Ascending aorta (tissue), 2 donors: Measurements from ENCODE around the gene LAMA2. TPM values are rescaled to one million over a fixed set of nuclear protein-coding genes. Genes with fewer than 3 reads are reported as not detected.

Experiments
- DNase-seq, 2 donors: peaks; one replicate each; pipeline ENCODE4 v3.0.0-alpha.2; 2019; ENCODE audit warnings: low spot score in 2 of 2
- H3K27ac ChIP-seq, 2 donors: fragments of 200-600 bp; sonication (generic); one replicate each; pipeline ENCODE4 v1.5.1; 2016 to 2017; ENCODE audit warnings: mild to moderate bottlenecking in 1 of 2
- H3K27me3 ChIP-seq: fragments of 200-600 bp; sonication (generic); one replicate; pipeline ENCODE4 v1.5.1; 2017
- H3K36me3 ChIP-seq, 2 donors: fragments of 200-600 bp; sonication (generic); one replicate each; pipeline ENCODE4 v1.5.1; 2016
- H3K4me1 ChIP-seq, 2 donors: fragments of 200-600 bp; sonication (generic); one replicate each; pipeline ENCODE4 v1.5.1; 2016 to 2017; ENCODE audit warnings: mild to moderate bottlenecking in 1 of 2
- H3K4me3 ChIP-seq, 2 donors: fragments of 200-600 bp; sonication (generic); one replicate each; pipeline ENCODE4 v1.5.1; 2016 to 2017; ENCODE audit warnings: mild to moderate bottlenecking in 1 of 2
- H3K9me3 ChIP-seq, 2 donors: fragments of 200-600 bp; sonication (generic); one replicate each; pipeline ENCODE4 v1.5.1; 2016
- CTCF ChIP-seq, 3 experiments: fragments of 200-600 bp in 2 of 3; fragments of 450-650 bp in 1 of 3; sonication (generic) in 2 of 3; IDR thresholded peaks; one replicate each; pipeline ENCODE4 v1.5.1; 2016 to 2019; ENCODE audit warnings: antibody characterized with exemption in 3 of 3, mild to moderate bottlenecking in 1 of 3, moderate library complexity in 1 of 3
- intact Hi-C: fragments of 100-400 bp; cut with DNase I; formaldehyde crosslinking; loops from one replicate; pipeline ENCODE4 v1.15.1; 2023
- total RNA-seq: library from RNA; depleted of rRNA; stranded (reverse); fragments of >200 nt; gene quantifications from one replicate; pipeline ENCODE4 v1.1.0, GENCODE V29; 2016

LAMA2 gene
- total RNA-seq, 1 donor from 2014 or later = 45.2 TPM

DNA sequence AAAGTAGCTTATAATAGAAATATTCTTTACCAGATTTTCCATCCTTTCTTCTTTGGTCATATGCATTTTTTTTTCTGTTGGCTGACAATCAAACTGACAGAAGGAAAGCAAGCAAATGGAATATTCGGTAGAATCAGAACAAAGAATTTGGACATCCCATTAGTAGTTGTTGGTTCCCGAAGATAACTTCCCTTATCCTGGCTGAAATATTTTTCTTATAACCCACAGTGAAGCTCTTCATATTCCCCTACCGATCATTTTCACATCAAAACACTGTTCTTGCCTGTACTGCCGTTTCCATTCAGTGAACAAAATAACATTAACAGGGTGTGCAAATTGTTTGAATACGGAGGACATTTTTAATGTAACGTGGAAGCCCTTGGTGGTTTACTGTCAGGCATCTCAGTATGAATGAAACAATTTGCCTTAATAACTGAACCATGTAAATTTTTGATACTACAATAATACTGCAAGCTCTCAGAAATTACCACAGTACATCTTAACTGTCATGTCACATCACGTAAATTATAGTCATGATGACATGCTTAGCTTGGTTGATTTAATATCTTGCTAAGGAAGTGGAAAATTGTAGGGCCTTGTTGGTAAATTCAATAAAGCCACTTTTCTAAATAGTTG lies 311.5 kb downstream of the LAMA2 start:
- no peak overlapping the region for H3K27ac ChIP-seq
- no peak overlapping the region for H3K4me3 ChIP-seq
- no peaks in the 10 kb centered on the region for H3K9me3 ChIP-seq
- intact Hi-C loops = no loop called here
- DNase-seq = no peak
- no peaks in the 10 kb centered on the region for H3K36me3 ChIP-seq
- TF ChIP-seq CTCF (IDR thresholded peaks at IDR 0.05) = no peak
- no peaks in the 10 kb centered on the region for H3K4me1 ChIP-seq
- no peaks in the 10 kb centered on the region for H3K27me3 ChIP-seq

DNA sequence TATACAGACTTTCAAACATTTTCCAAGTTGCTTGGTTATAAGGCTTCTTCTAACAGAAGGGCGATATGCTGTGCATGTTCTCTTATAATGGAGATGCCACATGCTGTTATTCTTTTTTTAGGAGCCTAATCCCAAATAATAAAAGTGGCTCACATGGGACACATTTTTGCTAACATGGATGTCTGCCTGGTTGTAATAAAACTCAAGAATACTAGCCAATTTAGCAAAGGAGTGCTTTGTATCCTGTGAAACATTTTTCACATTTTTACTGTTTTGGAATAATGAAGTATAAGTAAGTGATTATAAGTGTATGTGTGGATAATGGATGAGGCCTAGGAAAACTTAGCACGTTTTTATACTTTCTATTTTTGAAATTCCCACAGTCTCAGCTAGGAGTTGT lies 312.2 kb downstream of the LAMA2 start:
- no peak for DNase-seq
- Histone ChIP-seq H3K27me3 (no peaks in the 10 kb centered on the region), H3K9me3 (no peaks in the 10 kb centered on the region), H3K36me3 (no peaks in the 10 kb centered on the region), H3K4me1 (no peaks in the 10 kb centered on the region), H3K4me3 (no peak overlapping the region), H3K27ac (no peak overlapping the region)
- intact Hi-C loops = no loop called here
- TF ChIP-seq CTCF (IDR thresholded peaks at IDR 0.05) = no peak

DNA sequence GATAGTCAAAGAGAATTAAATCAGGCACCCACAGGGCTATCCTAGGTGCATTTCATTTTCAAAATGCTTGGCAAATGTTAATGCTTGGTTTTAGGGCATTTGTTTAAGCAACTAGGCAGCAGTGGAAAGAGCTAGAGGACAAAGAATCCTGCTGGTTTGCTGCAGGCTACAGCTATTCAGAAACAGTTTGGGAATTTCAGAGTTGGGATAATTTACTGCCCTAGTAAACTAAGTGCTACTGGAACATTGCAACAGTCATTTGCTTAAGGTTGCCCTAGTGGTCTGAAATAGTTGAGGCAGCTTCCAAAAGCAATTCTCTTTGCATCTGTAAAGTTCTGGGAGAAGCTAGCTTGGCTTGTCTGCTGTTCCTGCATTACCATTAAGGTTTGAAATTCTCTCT lies 312.7 kb downstream of the LAMA2 start:
- no peak overlapping the region for H3K27ac ChIP-seq
- intact Hi-C loops = no loop called here
- no peak for DNase-seq
- no peaks in the 10 kb centered on the region for H3K27me3 ChIP-seq
- no peaks in the 10 kb centered on the region for H3K4me1 ChIP-seq
- no peak overlapping the region for H3K4me3 ChIP-seq
- H3K36me3 ChIP-seq = no peaks in the 10 kb centered on the region
- TF ChIP-seq CTCF (IDR thresholded peaks at IDR 0.05) = no peak
- no peaks in the 10 kb centered on the region for H3K9me3 ChIP-seq

GRCh38 chr6:129197154-129197553 lies 314.2 kb downstream of the LAMA2 start:
- intact Hi-C loops = no loop called here
- DNase-seq = no peak
- H3K4me3 ChIP-seq = no peak overlapping the region
- no peak for TF ChIP-seq CTCF (IDR thresholded peaks at IDR 0.05)
- no peaks in the 10 kb centered on the region for H3K4me1 ChIP-seq
- no peaks in the 10 kb centered on the region for H3K36me3 ChIP-seq
- no peak overlapping the region for H3K27ac ChIP-seq
- no peaks in the 10 kb centered on the region for H3K9me3 ChIP-seq
- H3K27me3 ChIP-seq = no peaks in the 10 kb centered on the region

GRCh38 chr6:129200151-129200550 lies 317.2 kb downstream of the LAMA2 start:
- intact Hi-C loops = no loop called here
- Histone ChIP-seq H3K4me1 (no peaks in the 10 kb centered on the region), H3K36me3 (no peaks in the 10 kb centered on the region), H3K4me3 (no peak overlapping the region), H3K9me3 (no peaks in the 10 kb centered on the region), H3K27me3 (no peaks in the 10 kb centered on the region), H3K27ac (no peak overlapping the region)
- no peak for TF ChIP-seq CTCF (IDR thresholded peaks at IDR 0.05)
- no peak for DNase-seq
